Smooth muscle cell (in vitro differentiated cells): ENCODE results near the gene ACKR3. TPM values are rescaled to one million over a fixed set of nuclear protein-coding genes. Genes with fewer than 3 reads are reported as not detected.
A peak's percentile ranks its signal among the peaks of the same experiment; 100 is the strongest.

Experiments
- DNase-seq: peaks from one replicate; lab custom pipeline; 2025; ENCODE audit not compliant: unreplicated experiment; lab: John Stamatoyannopoulos, UW
- H2AFZ ChIP-seq: fragments of 200-600 bp; sonication (generic); 2 replicates; pipeline ENCODE4 v1.6.0; 2016; ENCODE audit warnings: antibody characterized with exemption, low read depth, mild to moderate bottlenecking
- H3F3A ChIP-seq: fragments of 200-600 bp; sonication (generic); 2 replicates; pipeline ENCODE4 v1.6.0; 2017; ENCODE audit warnings: antibody characterized with exemption, low read depth
- H3K27ac ChIP-seq: fragments of 200-600 bp; sonication (generic); 2 replicates; pipeline ENCODE4 v1.5.1; 2016; ENCODE audit warnings: low read depth, mild to moderate bottlenecking
- H3K27me3 ChIP-seq: fragments of 200-600 bp; sonication (generic); 2 replicates; pipeline ENCODE4 v1.6.1; 2016; ENCODE audit warnings: low read depth, mild to moderate bottlenecking
- H3K36me3 ChIP-seq: fragments of 200-600 bp; sonication (generic); 2 replicates; pipeline ENCODE4 v1.5.1; 2016; ENCODE audit warnings: low read depth
- H3K4me1 ChIP-seq: fragments of 200-600 bp; sonication (generic); 2 replicates; pipeline ENCODE4 v1.5.1; 2016; ENCODE audit warnings: low read depth
- H3K4me2 ChIP-seq: fragments of 200-600 bp; sonication (generic); 2 replicates; pipeline ENCODE4 v1.6.0; 2016; ENCODE audit warnings: mild to moderate bottlenecking
- H3K4me3 ChIP-seq: fragments of 200-600 bp; sonication (generic); 2 replicates; pipeline ENCODE4 v1.5.1; 2016; ENCODE audit warnings: mild to moderate bottlenecking
- H3K79me2 ChIP-seq: fragments of 200-600 bp; sonication (generic); 2 replicates; pipeline ENCODE4 v1.6.0; 2016; ENCODE audit warnings: low read depth, mild to moderate bottlenecking
- H3K9ac ChIP-seq: fragments of 200-600 bp; sonication (generic); 2 replicates; pipeline ENCODE4 v1.6.0; 2016; ENCODE audit warnings: low read depth
- H3K9me3 ChIP-seq: fragments of 200-600 bp; sonication (generic); replicated peaks from 2 replicates; pipeline ENCODE4 v1.5.1; 2016; ENCODE audit warnings: low read depth
- H4K20me1 ChIP-seq: fragments of 200-600 bp; sonication (generic); 2 replicates; pipeline ENCODE4 v1.6.0; 2016; ENCODE audit warnings: low read depth
- CTCF ChIP-seq: fragments of 200-600 bp; sonication (generic); IDR thresholded peaks from 2 replicates; pipeline ENCODE4 v1.5.1; 2017; ENCODE audit warnings: borderline replicate concordance, mild to moderate bottlenecking, antibody characterized with exemption; ENCODE audit not compliant: insufficient read depth, poor library complexity, severe bottlenecking
- WGBS: methylation state at CpG from one replicate; pipeline ENCODE4 v1.1.7; 2016; ENCODE audit warnings: low lambda C conversion rate; 5-methylcytosine and 5-hydroxymethylcytosine counted together
- polyA plus RNA-seq: library from polyadenylated mRNA; unstranded; fragments of >200 nt; fragmentation: Nextera tagmentation; extraction: Ambion mirVana; gene quantifications from 2 replicates; pipeline ENCODE4 v1.2.1, GENCODE V29; 2016
- total RNA-seq: library from RNA; depleted of rRNA; stranded (reverse); fragments of >200 nt; gene quantifications from 2 replicates; pipeline ENCODE4 v1.2.3, GENCODE V29; 2014

The ACKR3 gene
- total and polyA plus RNA-seq, 2 experiments from 2014 or later, result 44.6 to 72.5 TPM

- peaks cover 86% of the 10 kb centered on the region for H3K79me2 ChIP-seq
- H3K9me3 ChIP-seq, result no peaks in the 10 kb centered on the region
- no peaks in the 10 kb centered on the region for H3K27me3 ChIP-seq
- peaks cover 16% of the 10 kb centered on the region for H3F3A ChIP-seq
- peak overlapping the region; percentile 86 for H3K4me2 ChIP-seq
- H3K36me3 ChIP-seq, result no peaks in the 10 kb centered on the region
- DNase-seq, result no peak
- 85% methylated on average over 14 of the region's 14 CpGs for WGBS
- TF ChIP-seq CTCF, result no peak
- no peak overlapping the region for H3K4me3 ChIP-seq
- no peak overlapping the region for H3K9ac ChIP-seq
- H2AFZ ChIP-seq, result no peak overlapping the region
- no peak overlapping the region for H3K27ac ChIP-seq
- H4K20me1 ChIP-seq, result peaks cover 37% of the 10 kb centered on the region
- H3K4me1 ChIP-seq, result peaks cover 64% of the 10 kb centered on the region
Observed at GRCh38 chr2:236574000-236574399, 4.4 kb downstream of the ACKR3 start.

- H4K20me1 ChIP-seq, result peaks cover 42% of the 10 kb centered on the region
- H3K79me2 ChIP-seq, result peaks cover 92% of the 10 kb centered on the region
- H3K27me3 ChIP-seq, result no peaks in the 10 kb centered on the region
- H3K9me3 ChIP-seq, result no peaks in the 10 kb centered on the region
- peaks cover 16% of the 10 kb centered on the region for H3F3A ChIP-seq
- H2AFZ ChIP-seq, result no peak overlapping the region
- H3K9ac ChIP-seq, result no peak overlapping the region
- H3K4me2 ChIP-seq, result peak overlapping the region; percentile 55
- peaks cover 62% of the 10 kb centered on the region for H3K4me1 ChIP-seq
- H3K36me3 ChIP-seq, result no peaks in the 10 kb centered on the region
- H3K4me3 ChIP-seq, result no peak overlapping the region
- TF ChIP-seq CTCF, result no peak
- WGBS, result 75% methylated on average over 18 of the region's 18 CpGs
- DNase-seq, result no peak
- H3K27ac ChIP-seq, result peak overlapping the region; percentile 85
Observed at GRCh38 chr2:236574424-236575145, 5.0 kb downstream of the ACKR3 start.

GRCh38 chr2:236575510-236575909 lies 5.9 kb downstream of the ACKR3 start:
- H3K27me3 ChIP-seq, result no peaks in the 10 kb centered on the region
- no peaks in the 10 kb centered on the region for H3K36me3 ChIP-seq
- H3K79me2 ChIP-seq, result peaks cover 92% of the 10 kb centered on the region
- peak overlapping the region; percentile 5 for H3K4me3 ChIP-seq
- H2AFZ ChIP-seq, result no peak overlapping the region
- H3F3A ChIP-seq, result peaks cover 16% of the 10 kb centered on the region
- H3K4me1 ChIP-seq, result peaks cover 58% of the 10 kb centered on the region
- no peak for DNase-seq
- peak overlapping the region; percentile 85 for H3K27ac ChIP-seq
- H3K9ac ChIP-seq, result peak overlapping the region; percentile 59
- WGBS, result 25% methylated on average over 11 of the region's 11 CpGs
- H4K20me1 ChIP-seq, result peaks cover 49% of the 10 kb centered on the region
- H3K4me2 ChIP-seq, result peak overlapping the region; percentile 76
- no peaks in the 10 kb centered on the region for H3K9me3 ChIP-seq
- no peak for TF ChIP-seq CTCF

- peaks cover 16% of the 10 kb centered on the region for H3F3A ChIP-seq
- H3K27me3 ChIP-seq, result no peaks in the 10 kb centered on the region
- H3K9me3 ChIP-seq, result no peaks in the 10 kb centered on the region
- TF ChIP-seq CTCF, result peak; percentile 40
- H3K4me3 ChIP-seq, result peak overlapping the region; percentile 5
- H3K4me2 ChIP-seq, result peak overlapping the region; percentile 76
- no peaks in the 10 kb centered on the region for H3K36me3 ChIP-seq
- no peak for DNase-seq
- 2% methylated on average over 8 of the region's 8 CpGs for WGBS
- H2AFZ ChIP-seq, result no peak overlapping the region
- H3K79me2 ChIP-seq, result peaks cover 90% of the 10 kb centered on the region
- peak overlapping the region; percentile 85 for H3K27ac ChIP-seq
- H3K4me1 ChIP-seq, result peaks cover 52% of the 10 kb centered on the region
- H3K9ac ChIP-seq, result peak overlapping the region; percentile 59
- H4K20me1 ChIP-seq, result peaks cover 53% of the 10 kb centered on the region
Observed at GRCh38 chr2:236576087-236576486, 6.5 kb downstream of the ACKR3 start.
